Uterus (tissue), 2 donors: ENCODE results near the gene RNF217.
"Not testable (repeated sequence)": the region's sequence is repeated elsewhere in the genome, so short reads cannot be mapped to it uniquely, and the experiment has no call there.

ENCODE experiments used
- POLR2A ChIP-seq, 2 donors: fragments of 450-650 bp; IDR thresholded peaks; one replicate each; pipeline ENCODE4 v1.6.1; 2016; ENCODE audit warnings: antibody characterized with exemption in 2 of 2, mild to moderate bottlenecking in 1 of 2, moderate library complexity in 1 of 2
- TF ChIP-seq, protein P1 (sequence below), 4 experiments: fragments of 200-600 bp in 2 of 4; fragments of 450-650 bp in 2 of 4; sonication (generic) in 2 of 4; IDR thresholded peaks; one replicate each; pipeline ENCODE4 v1.5.1; 2016 to 2019; ENCODE audit warnings: antibody characterized with exemption in 4 of 4, mild to moderate bottlenecking in 2 of 4, moderate library complexity in 1 of 4

DNA sequence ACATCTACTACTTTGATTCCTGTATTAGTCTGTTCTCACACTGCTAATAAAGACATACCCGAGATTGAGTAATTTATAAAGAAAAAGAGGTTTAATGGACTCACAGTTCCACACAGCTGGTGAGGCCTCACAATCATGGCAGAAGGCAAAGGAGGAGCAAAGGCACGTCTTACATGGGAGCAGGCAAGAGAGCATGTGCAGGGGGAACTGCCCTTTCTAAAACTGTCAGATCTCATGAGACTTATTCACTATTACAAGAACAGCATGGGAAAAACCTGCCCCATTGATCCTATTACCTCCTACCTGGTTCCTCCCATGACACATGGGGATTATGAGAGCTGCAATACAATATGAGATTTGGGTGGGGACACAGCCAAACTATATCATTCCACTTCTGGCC lies 42.5 kb upstream of the RNF217 start:
- TF ChIP-seq, protein P1, sequence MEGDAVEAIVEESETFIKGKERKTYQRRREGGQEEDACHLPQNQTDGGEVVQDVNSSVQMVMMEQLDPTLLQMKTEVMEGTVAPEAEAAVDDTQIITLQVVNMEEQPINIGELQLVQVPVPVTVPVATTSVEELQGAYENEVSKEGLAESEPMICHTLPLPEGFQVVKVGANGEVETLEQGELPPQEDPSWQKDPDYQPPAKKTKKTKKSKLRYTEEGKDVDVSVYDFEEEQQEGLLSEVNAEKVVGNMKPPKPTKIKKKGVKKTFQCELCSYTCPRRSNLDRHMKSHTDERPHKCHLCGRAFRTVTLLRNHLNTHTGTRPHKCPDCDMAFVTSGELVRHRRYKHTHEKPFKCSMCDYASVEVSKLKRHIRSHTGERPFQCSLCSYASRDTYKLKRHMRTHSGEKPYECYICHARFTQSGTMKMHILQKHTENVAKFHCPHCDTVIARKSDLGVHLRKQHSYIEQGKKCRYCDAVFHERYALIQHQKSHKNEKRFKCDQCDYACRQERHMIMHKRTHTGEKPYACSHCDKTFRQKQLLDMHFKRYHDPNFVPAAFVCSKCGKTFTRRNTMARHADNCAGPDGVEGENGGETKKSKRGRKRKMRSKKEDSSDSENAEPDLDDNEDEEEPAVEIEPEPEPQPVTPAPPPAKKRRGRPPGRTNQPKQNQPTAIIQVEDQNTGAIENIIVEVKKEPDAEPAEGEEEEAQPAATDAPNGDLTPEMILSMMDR (IDR thresholded peaks at IDR 0.05) = not testable (repeated sequence)
- TF ChIP-seq POLR2A (IDR thresholded peaks at IDR 0.05) = not testable (repeated sequence)
